GM18498 (cell line): ENCODE results near the gene MAU2.
A peak's percentile ranks its signal among the peaks of the same experiment; 100 is the strongest.

Experiments
- ATAC-seq: cut with Tn5 transposase; IDR thresholded peaks from one replicate; pipeline ENCODE4 v1.9.1; 2021; ENCODE audit warnings: mild to moderate bottlenecking, moderate library complexity; ENCODE audit not compliant: unreplicated experiment

The MAU2 gene

GRCh38 chr19:19406878-19407632, 86.4 kb downstream of the MAU2 start:
- ATAC-seq: peak; percentile 34

GRCh38 chr19:19407633-19407930, 87.0 kb downstream of the MAU2 start:
- no peak for ATAC-seq
